Measurements from ENCODE around the gene EREG. TPM values are rescaled to one million over a fixed set of nuclear protein-coding genes. Genes with fewer than 3 reads are reported as not detected.

Gene EREG
- total RNA-seq, 1 donor from 2014 or later, result not detected

DNA sequence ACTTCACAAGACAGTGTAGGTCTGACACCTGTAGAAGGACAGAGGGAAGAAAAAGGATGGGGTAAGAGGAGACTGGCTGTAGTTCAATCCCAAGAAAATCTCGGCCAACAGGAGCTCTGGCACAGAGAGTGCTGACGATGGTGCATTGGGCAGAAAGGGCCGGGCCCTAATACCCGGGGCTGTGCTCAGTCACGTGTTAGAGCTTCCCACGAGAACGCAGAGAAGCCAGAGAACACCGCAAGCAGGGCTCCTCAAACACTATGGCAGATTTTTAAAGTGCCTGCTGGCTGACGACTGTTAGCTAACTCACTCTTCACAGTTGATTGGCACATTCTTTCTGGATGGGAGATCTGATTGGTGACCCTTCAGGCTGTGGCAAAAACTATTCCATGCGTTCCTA is 35.5 kb downstream of the EREG start:
- H3K4me1 Mint-ChIP-seq (ENCODE audit: unreplicated experiment), result no peaks in the 10 kb centered on the region

DNA sequence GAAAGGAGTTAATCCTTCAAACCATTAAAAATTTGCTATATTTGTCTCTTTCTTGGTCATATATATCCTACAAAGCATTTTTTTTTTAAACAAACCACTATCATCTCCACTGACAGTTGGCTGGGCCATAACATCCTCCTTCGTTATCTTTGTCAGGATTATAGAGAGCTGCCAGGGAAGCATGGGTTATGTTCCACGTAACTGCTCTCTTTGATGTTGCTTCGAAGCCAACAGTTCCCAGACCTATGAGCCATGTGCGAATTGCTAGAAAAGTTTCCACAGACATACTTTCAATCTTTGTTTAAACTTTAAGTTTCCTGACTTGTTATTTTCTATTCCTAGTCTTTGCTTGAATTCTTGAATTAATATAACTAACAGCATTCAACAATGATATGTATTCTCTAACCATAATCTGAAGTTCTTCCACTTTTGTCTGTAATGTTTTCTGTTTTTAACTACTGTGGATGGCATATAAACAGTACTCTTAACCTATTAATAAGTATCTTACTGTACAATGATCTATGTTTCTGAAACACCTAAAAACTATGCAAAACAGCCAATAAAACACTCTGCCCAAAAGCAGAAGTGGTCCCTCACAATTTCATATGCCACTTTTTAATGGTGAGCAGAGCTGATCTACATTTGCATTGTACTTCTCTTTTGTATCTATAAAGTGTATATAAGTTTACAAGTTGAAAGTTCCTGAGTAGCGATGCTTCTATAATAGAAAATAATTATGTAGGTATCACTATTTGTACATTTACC is 37.9 kb downstream of the EREG start:
- H3K36me3 Mint-ChIP-seq (ENCODE audit: low read depth, unreplicated experiment), result no peaks in the 10 kb centered on the region

More for the DNA sequence above, 35.5 kb downstream of the EREG start:
- no peaks in the 10 kb centered on the region for H3K27me3 Mint-ChIP-seq (ENCODE audit: unreplicated experiment)
- TF ChIP-seq, protein P1, sequence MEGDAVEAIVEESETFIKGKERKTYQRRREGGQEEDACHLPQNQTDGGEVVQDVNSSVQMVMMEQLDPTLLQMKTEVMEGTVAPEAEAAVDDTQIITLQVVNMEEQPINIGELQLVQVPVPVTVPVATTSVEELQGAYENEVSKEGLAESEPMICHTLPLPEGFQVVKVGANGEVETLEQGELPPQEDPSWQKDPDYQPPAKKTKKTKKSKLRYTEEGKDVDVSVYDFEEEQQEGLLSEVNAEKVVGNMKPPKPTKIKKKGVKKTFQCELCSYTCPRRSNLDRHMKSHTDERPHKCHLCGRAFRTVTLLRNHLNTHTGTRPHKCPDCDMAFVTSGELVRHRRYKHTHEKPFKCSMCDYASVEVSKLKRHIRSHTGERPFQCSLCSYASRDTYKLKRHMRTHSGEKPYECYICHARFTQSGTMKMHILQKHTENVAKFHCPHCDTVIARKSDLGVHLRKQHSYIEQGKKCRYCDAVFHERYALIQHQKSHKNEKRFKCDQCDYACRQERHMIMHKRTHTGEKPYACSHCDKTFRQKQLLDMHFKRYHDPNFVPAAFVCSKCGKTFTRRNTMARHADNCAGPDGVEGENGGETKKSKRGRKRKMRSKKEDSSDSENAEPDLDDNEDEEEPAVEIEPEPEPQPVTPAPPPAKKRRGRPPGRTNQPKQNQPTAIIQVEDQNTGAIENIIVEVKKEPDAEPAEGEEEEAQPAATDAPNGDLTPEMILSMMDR (IDR thresholded peaks at IDR 0.05; ENCODE audit: unreplicated experiment), result no peak
- DNase-seq (ENCODE audit: low spot score), result no peak
- no peaks in the 10 kb centered on the region for H3K36me3 Mint-ChIP-seq (ENCODE audit: low read depth, unreplicated experiment)
- no peak overlapping the region for H3K27ac Mint-ChIP-seq (ENCODE audit: unreplicated experiment)
- H3K9me3 Mint-ChIP-seq (ENCODE audit: unreplicated experiment), result no peaks in the 10 kb centered on the region
- no peak overlapping the region for H3K4me3 Mint-ChIP-seq (ENCODE audit: unreplicated experiment)

DNA sequence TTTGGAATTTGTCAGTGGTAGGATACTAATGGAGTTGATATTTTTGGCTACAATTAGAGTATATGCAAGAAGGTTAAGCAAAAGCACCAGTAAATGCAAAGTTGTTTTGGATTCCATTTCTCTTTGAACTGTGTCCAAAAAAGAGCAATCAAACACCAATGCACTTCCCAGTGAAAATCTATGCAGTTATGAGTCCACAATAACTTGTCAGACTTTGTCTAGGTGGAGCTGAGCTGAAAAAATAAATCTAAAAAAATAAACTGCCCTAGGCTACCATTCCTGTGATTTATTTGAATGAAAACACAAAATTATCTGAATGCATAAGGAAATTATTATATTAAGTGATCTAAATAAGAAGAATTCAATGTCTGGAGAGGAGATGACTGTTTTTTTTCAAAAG is 42.9 kb downstream of the EREG start:
- no peaks in the 10 kb centered on the region for H3K27me3 Mint-ChIP-seq (ENCODE audit: unreplicated experiment)
- no peak overlapping the region for H3K4me3 Mint-ChIP-seq (ENCODE audit: unreplicated experiment)
- H3K4me1 Mint-ChIP-seq (ENCODE audit: unreplicated experiment), result no peaks in the 10 kb centered on the region
- H3K36me3 Mint-ChIP-seq (ENCODE audit: low read depth, unreplicated experiment), result no peaks in the 10 kb centered on the region
- TF ChIP-seq, protein P1 (IDR thresholded peaks at IDR 0.05; ENCODE audit: unreplicated experiment), result no peak
- H3K27ac Mint-ChIP-seq (ENCODE audit: unreplicated experiment), result no peak overlapping the region
- H3K9me3 Mint-ChIP-seq (ENCODE audit: unreplicated experiment), result no peaks in the 10 kb centered on the region
- DNase-seq (ENCODE audit: low spot score), result no peak

More for the DNA sequence above, 37.9 kb downstream of the EREG start:
- no peak overlapping the region for H3K27ac Mint-ChIP-seq (ENCODE audit: unreplicated experiment)
- no peaks in the 10 kb centered on the region for H3K9me3 Mint-ChIP-seq (ENCODE audit: unreplicated experiment)
- H3K4me3 Mint-ChIP-seq (ENCODE audit: unreplicated experiment), result no peak overlapping the region
- H3K27me3 Mint-ChIP-seq (ENCODE audit: unreplicated experiment), result no peaks in the 10 kb centered on the region
- H3K4me1 Mint-ChIP-seq (ENCODE audit: unreplicated experiment), result no peaks in the 10 kb centered on the region
- DNase-seq (ENCODE audit: low spot score), result no peak
- TF ChIP-seq, protein P1 (IDR thresholded peaks at IDR 0.05; ENCODE audit: unreplicated experiment), result no peak

DNA sequence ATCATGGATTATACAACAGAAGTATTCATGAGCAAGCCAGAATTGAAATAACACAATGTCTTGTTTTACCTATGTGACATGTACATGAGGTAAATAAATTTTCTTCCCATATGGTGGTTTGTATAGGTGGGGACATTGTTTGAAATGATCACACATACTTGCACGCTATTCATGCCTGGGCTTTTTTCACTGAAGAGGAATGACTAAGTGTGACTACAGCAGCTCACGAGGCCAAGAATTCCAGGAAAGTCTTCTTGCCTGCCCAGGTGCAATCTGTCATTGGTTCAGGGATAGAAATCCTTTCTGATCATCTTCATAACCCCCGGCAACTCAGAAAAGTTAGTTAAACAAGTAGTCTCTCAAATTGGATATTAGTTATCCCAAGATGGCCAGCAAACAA is 43.7 kb downstream of the EREG start:
- no peak for DNase-seq (ENCODE audit: low spot score)
- Mint-ChIP-seq H3K27ac (ENCODE audit: unreplicated experiment) (no peak overlapping the region), H3K4me1 (ENCODE audit: unreplicated experiment) (no peaks in the 10 kb centered on the region), H3K27me3 (ENCODE audit: unreplicated experiment) (no peaks in the 10 kb centered on the region), H3K4me3 (ENCODE audit: unreplicated experiment) (no peak overlapping the region), H3K9me3 (ENCODE audit: unreplicated experiment) (no peaks in the 10 kb centered on the region), H3K36me3 (ENCODE audit: low read depth, unreplicated experiment) (no peaks in the 10 kb centered on the region)
- TF ChIP-seq, protein P1 (IDR thresholded peaks at IDR 0.05; ENCODE audit: unreplicated experiment), result no peak

DNA sequence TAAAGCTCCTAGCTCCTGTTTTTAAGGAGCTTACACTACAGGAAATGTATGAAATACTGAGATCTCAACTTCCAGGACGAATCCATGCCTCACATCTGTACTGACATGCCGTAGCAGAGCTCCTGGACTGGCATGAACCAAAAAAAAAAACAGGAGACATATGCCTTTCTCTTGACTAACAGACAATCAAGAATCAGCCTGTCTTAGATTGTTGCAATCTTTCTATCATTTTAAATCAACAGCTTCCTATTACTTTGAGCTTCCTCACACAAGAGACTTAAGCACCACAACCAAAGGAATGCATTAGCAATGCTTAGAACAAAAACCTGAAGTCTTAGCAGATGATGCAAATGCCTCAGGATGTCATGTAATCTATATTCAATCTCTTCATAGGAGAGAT is 45.3 kb downstream of the EREG start:
- Mint-ChIP-seq H3K4me3 (ENCODE audit: unreplicated experiment) (no peak overlapping the region), H3K4me1 (ENCODE audit: unreplicated experiment) (no peaks in the 10 kb centered on the region), H3K36me3 (ENCODE audit: low read depth, unreplicated experiment) (no peaks in the 10 kb centered on the region), H3K27ac (ENCODE audit: unreplicated experiment) (no peak overlapping the region), H3K27me3 (ENCODE audit: unreplicated experiment) (no peaks in the 10 kb centered on the region), H3K9me3 (ENCODE audit: unreplicated experiment) (no peaks in the 10 kb centered on the region)
- no peak for DNase-seq (ENCODE audit: low spot score)
- TF ChIP-seq, protein P1 (IDR thresholded peaks at IDR 0.05; ENCODE audit: unreplicated experiment), result no peak
